ENCODE results near the gene IQCB1.
"Not testable (repeated sequence)": the region's sequence is repeated elsewhere in the genome, so short reads cannot be mapped to it uniquely, and the experiment has no call there.

The IQCB1 gene

DNA sequence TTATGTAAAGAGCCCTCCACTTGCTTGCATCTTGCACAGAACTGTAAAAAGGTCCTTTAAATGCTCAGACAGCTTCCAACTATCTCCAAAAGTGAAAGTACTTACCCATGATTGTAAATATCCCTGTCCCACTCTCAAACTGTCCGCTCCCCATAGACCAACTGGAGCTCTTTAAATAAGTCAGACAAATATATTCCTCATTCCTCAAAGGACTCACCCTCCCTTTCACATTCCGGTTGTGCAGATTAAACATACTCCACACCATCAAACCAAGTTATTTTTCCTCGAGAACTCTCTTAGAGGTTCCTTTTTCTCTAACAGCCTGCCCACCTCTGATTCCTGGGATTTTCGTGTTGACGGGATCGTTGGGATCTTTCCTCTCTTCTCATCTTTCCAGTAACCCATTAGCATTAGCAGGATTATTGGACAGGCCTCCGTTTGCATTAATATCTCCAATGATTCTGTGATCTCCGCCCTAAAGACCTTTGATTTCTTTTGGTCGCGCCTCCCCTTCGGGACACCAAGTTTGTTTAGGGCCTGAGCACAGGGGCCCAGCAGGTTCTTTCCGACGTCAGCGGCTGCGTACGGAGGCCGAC lies 86.1 kb downstream of the IQCB1 start:
- DNase-seq (ENCODE audit: low spot score), result no peak

DNA sequence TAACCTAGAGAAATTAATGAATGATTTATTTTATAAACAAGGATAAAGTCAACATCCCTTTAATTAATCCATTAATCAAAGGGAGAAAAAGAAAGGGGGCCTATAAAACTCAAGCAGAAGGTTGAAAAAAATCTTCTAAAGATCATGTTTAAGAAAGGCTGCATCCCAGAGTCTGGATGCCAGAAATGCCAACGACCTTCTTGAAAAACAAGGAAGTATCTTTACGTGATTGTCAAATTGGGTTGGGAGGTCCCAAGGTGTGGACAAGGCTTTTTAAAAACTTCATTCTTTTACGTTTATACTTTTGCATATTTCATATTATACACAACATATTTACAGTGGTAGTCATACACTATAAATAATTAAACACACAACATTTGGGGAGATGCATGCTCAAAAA lies 86.9 kb downstream of the IQCB1 start:
- no peak for DNase-seq (ENCODE audit: low spot score)

DNA sequence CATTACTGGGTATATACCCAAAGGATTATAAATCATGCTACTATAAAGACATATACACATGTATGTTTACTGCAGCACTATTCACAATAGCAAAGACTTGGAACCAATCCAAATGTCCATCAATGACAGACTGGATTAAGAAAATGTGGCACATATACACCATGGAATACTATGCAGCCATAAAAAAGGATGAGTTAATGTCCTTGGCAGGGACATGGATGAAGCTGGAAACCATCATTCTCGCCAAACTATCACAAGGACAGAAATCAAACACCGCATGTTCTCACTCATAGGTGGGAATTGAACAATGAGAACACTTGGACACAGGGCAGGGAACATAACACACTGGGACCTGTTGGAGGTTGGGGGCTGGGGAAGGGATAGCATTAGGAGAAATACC lies 91.8 kb downstream of the IQCB1 start:
- DNase-seq (ENCODE audit: low spot score), result not testable (repeated sequence)

DNA sequence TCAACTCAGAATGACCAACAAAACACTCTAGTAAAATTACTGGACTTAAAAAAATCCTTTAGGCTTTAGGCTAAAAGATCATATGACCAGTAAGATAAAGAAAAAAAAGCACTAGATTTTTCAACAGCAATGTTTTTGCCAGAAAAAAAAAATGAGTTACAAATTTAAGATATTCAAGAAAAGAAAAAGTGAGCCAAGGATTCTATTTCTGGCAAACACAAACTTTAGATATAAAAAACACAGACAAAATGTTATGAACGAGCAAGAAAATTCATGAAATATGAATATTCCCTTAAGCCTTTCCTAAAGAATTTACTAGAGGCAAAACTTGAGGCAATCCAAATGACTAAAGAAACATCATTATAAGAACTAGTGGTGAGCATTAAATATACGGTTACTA lies 94.0 kb downstream of the IQCB1 start:
- DNase-seq (ENCODE audit: low spot score), result no peak

DNA sequence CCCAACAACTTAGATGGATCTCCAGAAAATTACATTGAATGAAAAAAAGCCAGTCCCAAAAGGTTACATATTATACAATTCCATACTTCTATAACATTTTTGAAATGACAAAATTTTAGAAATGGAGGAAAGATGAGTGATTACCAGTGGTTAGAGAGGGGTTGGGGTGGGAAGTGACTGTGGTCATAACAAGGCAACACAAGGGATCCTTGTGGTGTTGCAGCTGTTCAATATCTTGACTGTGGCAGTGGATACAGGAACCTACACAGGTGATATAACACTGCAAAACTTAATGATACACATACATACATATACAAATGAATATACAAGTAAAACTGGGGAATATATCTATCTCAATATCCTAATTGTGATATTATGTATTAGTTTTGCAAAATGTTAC lies 95.0 kb downstream of the IQCB1 start:
- no peak for DNase-seq (ENCODE audit: low spot score)

DNA sequence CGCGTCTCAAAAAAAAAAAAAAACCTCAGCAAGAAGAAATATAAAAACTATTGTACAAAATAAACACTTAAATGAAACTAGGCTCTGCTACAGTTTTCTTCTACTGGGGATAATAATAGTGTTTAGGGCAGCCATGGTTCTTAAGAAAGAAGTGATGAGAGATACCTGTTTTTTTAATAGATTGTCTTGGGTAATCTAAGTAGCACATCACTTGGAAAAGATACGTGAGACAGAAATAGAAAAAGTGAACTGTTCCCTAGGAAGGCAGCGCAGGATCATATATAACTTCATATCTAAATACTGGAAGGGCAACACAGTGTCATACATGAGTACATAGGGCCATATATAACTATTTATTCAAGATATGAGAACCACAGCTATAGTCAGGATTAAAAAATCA lies 97.2 kb downstream of the IQCB1 start:
- no peak for DNase-seq (ENCODE audit: low spot score)

DNA sequence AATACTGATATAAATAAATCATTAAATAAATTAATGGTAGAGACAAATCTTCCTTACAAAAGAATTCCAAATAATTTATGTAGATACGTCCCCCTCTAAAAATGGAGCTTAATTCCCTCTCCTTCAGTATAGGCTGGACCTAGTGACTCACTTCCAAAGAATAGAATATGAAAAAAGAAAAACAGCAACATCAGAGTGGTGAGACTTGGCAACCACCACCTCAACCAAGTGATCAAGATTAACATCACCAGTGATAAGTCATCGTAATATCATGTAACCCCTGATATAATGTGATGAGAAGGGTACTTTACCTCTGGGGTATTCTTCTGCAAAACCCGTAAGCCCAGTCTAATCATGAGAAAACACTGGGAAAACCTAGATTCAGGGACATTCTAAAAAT lies 98.7 kb downstream of the IQCB1 start:
- no peak for DNase-seq (ENCODE audit: low spot score)

DNA sequence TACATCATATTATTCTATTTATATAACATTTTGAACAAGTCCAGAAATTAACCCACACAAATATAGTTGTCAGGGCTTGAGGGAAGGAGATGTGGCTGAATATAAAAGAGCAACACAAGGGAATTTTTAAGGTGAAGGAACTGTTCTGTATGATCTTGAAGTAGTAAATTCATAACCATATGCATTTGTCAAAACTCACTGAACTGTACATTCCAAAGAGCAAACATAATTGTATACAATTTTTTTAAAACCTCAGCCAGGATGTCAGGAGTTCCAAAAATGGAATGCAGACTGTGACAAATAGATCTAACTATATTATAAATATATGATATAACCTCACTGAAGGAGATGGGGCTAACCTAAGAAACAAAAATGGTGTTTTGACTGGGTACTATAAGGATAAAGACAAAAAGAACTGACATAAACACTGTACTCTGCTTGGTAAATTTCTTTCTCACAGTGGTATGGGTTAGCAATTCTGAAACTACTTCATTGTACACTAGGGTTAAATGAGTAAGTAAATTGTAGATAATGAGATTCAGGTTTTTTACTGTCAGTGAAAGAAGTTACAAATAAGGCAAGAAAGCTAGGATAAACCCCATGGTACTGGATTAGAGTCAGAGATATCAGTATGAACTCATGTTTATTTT lies 99.7 kb downstream of the IQCB1 start:
- DNase-seq (ENCODE audit: low spot score), result no peak

DNA sequence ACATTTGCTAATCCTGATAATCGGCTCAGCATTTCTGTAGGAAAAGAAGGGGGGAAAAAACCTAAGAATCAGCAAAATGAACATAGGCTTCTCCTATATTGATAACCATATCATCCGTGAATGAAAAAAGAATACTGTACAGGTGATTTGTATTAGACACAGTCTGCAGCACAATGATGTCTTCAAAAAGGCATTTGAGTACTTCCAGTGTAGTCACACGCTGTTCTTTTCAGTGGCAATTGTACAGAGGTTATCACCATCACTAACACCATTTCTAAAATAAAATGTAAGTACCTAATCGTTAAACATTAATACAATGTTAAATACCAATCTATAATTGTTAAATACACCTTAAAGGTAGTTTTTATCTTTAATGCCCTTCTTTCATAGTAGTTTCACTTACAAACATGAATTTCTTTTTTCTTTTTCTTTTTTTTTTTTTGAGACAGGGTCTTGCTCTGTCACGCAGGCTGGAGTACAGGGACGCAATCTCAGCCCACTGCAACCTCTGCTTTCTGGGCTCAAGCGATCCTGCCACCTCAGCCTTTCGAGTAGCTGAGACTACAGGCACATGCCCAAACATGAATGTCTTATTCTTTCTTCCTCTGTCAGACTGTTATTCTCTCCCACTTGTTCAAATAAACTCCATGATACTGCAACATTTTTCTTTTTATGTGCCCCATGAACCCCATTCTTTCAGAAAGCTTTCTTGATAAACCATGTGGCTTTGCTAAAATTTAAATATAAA lies 103.7 kb downstream of the IQCB1 start:
- DNase-seq (ENCODE audit: low spot score), result no peak

DNA sequence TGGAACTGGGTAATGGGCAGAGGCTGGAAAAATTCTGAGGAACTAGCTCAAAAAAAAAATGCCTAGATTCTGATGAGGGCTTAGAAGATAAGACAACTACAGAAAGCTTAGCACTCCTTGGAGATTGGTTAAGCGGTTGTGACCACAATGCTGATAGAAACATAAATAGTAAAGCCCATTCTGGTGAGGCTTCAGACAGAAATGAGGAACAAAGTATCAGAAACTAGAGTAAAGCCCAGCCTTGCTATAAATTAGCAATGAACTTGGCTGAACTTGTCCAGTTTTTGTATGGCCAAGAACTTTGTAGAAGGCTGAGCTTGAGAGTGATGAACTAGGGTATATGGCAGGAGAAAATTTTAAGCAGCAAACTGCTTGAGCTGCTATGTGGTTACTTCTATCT lies 110.7 kb downstream of the IQCB1 start:
- no peak for DNase-seq (ENCODE audit: low spot score)

DNA sequence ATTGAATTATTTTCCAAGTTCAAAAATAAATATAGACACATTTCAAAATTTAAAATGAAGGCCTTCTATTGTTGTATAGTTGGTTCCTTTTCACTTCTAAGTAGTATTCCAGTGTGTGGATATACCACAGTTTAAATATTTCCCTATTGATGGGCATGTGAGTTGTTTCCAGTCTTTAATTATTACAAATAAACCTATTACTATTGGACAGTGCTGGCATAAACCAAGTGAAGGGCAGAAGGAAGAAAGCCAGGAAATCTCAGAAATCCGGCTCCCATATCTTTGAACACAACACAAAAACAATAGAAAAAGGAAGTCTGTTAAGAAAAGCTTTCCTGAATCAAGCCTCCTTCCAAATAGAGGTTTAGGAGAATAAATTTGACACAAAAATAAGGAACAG lies 111.4 kb downstream of the IQCB1 start:
- no peak for DNase-seq (ENCODE audit: low spot score)

DNA sequence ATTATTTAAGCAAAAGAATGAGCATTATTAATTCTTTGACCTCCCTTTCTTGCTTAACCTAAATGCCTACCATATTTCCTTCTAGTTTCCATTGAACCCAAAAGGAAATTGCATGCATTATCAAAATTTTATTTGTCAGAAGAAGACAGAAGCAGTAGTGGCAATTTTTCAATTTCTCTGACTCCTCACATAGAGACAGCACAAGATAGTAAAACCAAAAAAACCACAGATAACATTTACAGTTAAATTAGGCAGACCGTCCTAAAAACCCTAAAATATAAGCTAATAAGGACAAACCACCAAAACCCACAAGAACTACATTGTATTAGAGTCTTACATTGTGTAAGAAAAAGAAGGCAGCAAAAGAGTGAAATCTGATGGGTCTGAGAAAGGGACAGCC lies 112.4 kb downstream of the IQCB1 start:
- no peak for DNase-seq (ENCODE audit: low spot score)

DNA sequence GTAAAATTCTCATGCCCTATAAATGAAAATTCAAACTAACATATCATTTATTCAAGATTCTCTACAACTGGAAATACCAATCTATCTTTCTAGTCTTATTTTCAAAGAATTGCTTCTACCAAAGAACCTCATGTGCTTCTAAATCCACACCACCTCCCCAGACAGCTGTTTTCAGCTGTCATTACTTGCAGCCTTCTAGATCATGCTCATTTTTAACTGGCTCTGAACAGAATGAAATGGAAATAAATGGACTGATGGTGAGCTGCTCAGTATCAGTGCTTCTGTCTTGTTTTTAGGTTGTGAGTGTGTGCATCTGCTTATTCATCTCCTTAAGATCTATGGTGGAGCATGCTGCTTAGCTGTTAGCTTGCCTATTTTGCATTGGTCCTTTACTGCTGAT lies 114.7 kb downstream of the IQCB1 start:
- DNase-seq (ENCODE audit: low spot score), result no peak

Data from iPS-NIHi11 (cell line).